ENCODE results near the gene BRPF1. TPM values are rescaled to one million over a fixed set of nuclear protein-coding genes. Genes with fewer than 3 reads are reported as not detected.

The BRPF1 gene
- total and polyA plus RNA-seq, 10 of the 15 experiments (the other 5 are each of a cell fraction or from before 2014, with no cell fraction given), result 1.2 to 25.3 (median 13.6) TPM

DNA sequence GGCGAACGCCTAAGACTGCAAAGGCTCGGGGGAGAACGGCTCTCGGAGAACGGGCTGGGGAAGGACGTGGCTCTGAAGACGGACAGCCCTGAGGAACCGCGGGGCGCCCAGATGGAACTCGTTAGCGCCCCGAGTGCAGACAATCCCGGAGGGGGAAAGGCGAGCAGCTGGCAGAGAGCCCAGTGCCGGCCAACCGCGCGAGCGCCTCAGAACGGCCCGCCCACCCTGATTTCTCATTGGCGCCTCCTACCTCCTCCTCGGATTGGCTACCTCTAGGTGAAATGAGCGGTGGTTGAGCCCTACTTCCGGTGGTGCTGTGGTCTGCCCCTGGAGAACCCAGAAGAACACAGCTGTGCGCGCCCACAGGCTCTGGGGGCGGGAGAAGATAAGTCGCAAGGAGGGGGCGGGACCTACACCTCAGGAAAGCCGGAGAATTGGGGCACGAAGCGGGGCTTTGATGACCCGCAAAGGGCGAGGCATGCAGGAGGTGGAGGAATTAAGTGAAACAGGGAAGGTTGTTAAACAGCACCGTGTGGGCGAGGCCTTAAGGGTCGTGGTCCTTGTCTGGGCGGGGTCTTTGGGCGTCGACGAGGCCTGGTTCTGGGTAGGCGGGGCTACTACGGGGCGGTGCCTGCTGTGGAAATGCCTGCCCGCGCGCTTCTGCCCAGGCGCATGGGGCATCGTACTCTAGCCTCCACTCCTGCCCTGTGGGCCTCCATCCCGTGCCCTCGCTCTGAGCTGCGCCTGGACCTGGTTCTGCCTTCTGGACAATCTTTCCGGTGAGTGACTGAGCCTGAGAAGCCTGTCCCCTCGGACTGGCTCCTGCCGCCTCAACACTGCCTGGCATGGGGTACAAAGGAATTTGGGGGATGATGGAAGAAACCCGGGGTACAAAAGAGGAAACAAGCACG is 18.4 kb downstream of the BRPF1 start, which contains the start of gene OGG1 (continued):
- TF ChIP-seq BMI1 (IDR thresholded peaks at IDR 0.05; ENCODE audit: borderline replicate concordance), result no peak
- peak; percentile 31; the same call in 1 of the 2 replicates for TF ChIP-seq GATAD2B (conservative IDR thresholded peaks at IDR 0.05; ENCODE audit: low read depth)
- 0 out of 2 replicates have a peak, but pooled peaks have one; percentile 47 for TF ChIP-seq SMARCA5 (IDR thresholded peaks at IDR 0.05)
- TF ChIP-seq STAT3 (IDR thresholded peaks at IDR 0.05; ENCODE audit: low read depth, low read length), result no peak
- peak; percentile 40; the same call in 1 of the 2 replicates for TF ChIP-seq PML (IDR thresholded peaks at IDR 0.05; ENCODE audit: low read length)
- 0 out of 2 replicates have a peak, but pooled peaks have one; percentile 74 for TF ChIP-seq POLR2AphosphoS5 (IDR thresholded peaks at IDR 0.05; ENCODE audit: low read length)
- TF ChIP-seq KDM1A (IDR thresholded peaks at IDR 0.05; ENCODE audit: borderline replicate concordance), result no peak
- TF ChIP-seq MEF2A (IDR thresholded peaks at IDR 0.05; ENCODE audit: insufficient read depth, low read depth, low read length), result no peak
- TF ChIP-seq YY1 (IDR thresholded peaks at IDR 0.05; ENCODE audit: low read depth, low read length), result no peak; the same call in 1 of the 2 replicates
- no peak for TF ChIP-seq ZNF622 (IDR thresholded peaks at IDR 0.05)
- TF ChIP-seq RUNX3 (IDR thresholded peaks at IDR 0.05; ENCODE audit: low read length), result peak; percentile 93
- no peak for TF ChIP-seq CEBPB (IDR thresholded peaks at IDR 0.05; ENCODE audit: borderline replicate concordance in 1 of 2, low read depth in 2 of 2, low read length in 2 of 2)
- TF ChIP-seq, protein P1, sequence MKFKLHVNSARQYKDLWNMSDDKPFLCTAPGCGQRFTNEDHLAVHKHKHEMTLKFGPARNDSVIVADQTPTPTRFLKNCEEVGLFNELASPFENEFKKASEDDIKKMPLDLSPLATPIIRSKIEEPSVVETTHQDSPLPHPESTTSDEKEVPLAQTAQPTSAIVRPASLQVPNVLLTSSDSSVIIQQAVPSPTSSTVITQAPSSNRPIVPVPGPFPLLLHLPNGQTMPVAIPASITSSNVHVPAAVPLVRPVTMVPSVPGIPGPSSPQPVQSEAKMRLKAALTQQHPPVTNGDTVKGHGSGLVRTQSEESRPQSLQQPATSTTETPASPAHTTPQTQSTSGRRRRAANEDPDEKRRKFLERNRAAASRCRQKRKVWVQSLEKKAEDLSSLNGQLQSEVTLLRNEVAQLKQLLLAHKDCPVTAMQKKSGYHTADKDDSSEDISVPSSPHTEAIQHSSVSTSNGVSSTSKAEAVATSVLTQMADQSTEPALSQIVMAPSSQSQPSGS (IDR thresholded peaks at IDR 0.05; ENCODE audit: low read length), result no peak
- no peak for TF ChIP-seq ZNF207 (IDR thresholded peaks at IDR 0.05; ENCODE audit: borderline replicate concordance)
- no peak for TF ChIP-seq CHD4 (IDR thresholded peaks at IDR 0.05)
- peak; percentile 79 for TF ChIP-seq GABPA (IDR thresholded peaks at IDR 0.05; ENCODE audit: low read depth)
- TF ChIP-seq NFYA (IDR thresholded peaks at IDR 0.05; ENCODE audit: borderline replicate concordance, low read depth, low read length), result no peak; the same call in 1 of the 2 replicates
- no peak for TF ChIP-seq CTCF (IDR thresholded peaks at IDR 0.05 in 2 of 3, conservative IDR thresholded peaks at IDR 0.05 in 1 of 3; ENCODE audit: control insufficient read depth in 2 of 3, extremely low read depth in 1 of 3, insufficient read depth in 1 of 3, low read depth in 3 of 3, low read length in 3 of 3)
- TF ChIP-seq ASH2L (IDR thresholded peaks at IDR 0.05; ENCODE audit: borderline replicate concordance, low read depth), result no peak
- peak; percentile 85 for TF ChIP-seq TCF12 (IDR thresholded peaks at IDR 0.05; ENCODE audit: low read depth, low read length)
- peak; percentile 72 for TF ChIP-seq SIN3A (IDR thresholded peaks at IDR 0.05; ENCODE audit: low read depth, low read length)
- no peak for TF ChIP-seq EZH2 (IDR thresholded peaks at IDR 0.05; ENCODE audit: borderline replicate concordance, control insufficient read depth, low read depth, low read length)
- no peak for TF ChIP-seq HDAC6 (IDR thresholded peaks at IDR 0.05; ENCODE audit: unreplicated experiment)
- TF ChIP-seq CBX5 (IDR thresholded peaks at IDR 0.05; ENCODE audit: low read depth), result no peak
- no peak for TF ChIP-seq NFXL1 (IDR thresholded peaks at IDR 0.05; ENCODE audit: borderline replicate concordance)
- TF ChIP-seq RAD51 (IDR thresholded peaks at IDR 0.05), result no peak
- no peak for TF ChIP-seq USF1 (IDR thresholded peaks at IDR 0.05; ENCODE audit: borderline replicate concordance, extremely low read length, insufficient read depth, low read depth, low read length)
- no peak for TF ChIP-seq EED (IDR thresholded peaks at IDR 0.05; ENCODE audit: low read depth)

Measured in GM12878 (cell line).